Stimulated activated CD4-positive, alpha-beta T cell treated with anti-CD3 and anti-CD28 coated beads, Interleukin-12 subunit alpha, Interleukin-12 subunit beta, amount 100 ng/mL, for 4 hours (primary cell): Measurements from ENCODE around the gene KLHDC7B.
"Not testable (repeated sequence)": the region's sequence is repeated elsewhere in the genome, so short reads cannot be mapped to it uniquely, and the experiment has no call there.

Experiments used
- DNase-seq: peaks from one replicate; pipeline ENCODE4 v3.0.0-alpha.2; 2020

Gene KLHDC7B

DNA sequence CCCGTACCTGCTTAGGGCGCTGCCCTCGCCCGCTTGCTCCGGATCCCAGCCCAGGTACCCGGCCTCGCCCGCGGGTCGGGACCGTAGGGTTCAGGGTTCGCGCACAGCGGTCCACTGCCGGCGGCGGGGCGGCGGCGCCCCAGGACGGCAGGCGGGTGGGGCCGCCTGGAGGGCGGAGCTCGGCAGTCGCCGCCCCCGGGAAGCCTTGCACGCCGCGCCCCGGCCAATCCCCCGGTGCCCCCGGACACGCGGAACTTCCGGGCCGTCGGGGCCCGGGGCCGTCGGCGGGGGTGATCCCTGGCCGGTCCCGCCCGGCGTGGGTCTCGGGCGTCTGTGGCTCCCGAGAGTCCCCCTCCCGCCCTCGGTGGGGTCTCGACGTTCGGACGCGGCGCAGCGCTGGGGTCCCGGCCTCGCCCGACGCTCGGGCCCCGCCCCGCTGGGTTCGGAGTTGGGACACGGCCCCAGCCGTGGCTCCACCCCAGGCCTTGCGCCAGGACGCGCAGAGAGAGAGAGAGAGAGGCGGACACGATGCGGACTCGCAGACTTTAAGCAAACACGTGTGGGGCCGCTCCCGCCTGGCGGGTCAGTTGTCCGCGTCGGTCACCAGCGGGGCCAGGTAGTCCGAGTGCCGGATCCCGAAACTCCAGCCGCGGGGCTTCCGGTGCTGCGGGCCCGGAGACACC, 15.7 kb upstream of the KLHDC7B start, which contains the start of gene TYMP:
Gene TYMP (minus strand): TSS at position 116 of the 683 bp plus-strand sequence. CDS start 303 bp downstream, outside the sequence.
- peak; percentile 72 for DNase-seq

- DNase-seq = no peak
Observed at GRCh38 chr22:50530580-50530876, 15.2 kb upstream of the KLHDC7B start.

- peak; percentile 78 for DNase-seq
Observed at GRCh38 chr22:50530877-50531545, 14.7 kb upstream of the KLHDC7B start.

DNA sequence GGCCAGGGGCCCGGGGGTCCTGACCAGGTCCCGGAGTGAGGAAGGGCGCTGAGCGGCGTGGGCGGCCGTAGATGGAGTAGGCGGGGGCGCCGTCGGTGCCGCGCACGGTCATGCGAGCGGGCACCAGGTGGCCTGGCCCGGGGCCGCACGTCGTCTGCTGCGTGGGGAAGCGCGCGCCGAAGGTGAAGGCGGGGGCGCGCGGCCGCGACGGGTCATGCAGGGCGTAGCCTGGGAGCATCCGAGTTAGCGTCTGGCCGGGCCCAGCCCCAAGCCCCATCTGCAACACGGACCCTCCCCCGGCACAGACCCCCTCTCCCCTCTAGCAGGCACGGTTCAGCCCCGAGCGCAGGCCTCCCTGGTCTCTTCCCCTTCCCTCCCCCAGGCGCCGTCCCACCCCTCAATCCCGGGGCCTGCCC, 14.1 kb upstream of the KLHDC7B start:
- peak; percentile 68 for DNase-seq

DNA sequence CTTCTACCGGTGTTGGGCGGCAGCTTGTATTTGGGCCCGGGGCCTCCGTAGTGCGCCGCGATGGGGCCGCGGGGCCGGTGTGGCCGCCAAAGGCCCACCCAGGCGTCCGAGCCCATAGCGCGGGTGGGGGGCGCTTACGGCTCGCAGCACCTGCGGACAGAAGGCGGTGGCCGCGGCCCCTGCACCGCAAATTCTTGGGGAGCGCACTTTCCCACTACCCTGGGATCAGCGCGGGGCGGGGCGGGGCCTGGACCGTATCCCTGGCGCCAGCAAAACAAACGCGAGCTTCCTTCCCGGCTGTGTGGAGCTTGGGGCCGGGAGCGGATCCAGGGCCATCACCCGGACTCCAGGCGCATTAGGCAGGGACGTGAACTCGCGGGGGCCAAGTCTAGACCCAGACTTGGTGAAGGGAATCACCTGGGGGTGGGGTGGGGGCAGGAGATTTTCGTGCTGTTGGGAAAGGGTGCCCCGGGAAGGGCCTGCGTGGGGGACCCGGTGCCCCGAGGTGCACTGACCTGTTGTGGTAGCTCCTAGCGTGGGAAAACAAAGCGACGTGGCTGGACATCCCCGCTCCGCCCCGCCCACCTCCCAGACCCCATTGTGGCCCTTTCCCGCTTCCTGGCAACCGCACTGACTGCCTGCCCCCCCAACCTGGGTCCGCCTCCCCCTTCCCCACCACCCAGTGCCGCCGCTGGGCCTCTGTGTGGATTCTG, 13.6 kb upstream of the KLHDC7B start:
- DNase-seq = no peak

- no peak for DNase-seq
Observed at GRCh38 chr22:50532824-50533796, 12.6 kb upstream of the KLHDC7B start.

GRCh38 chr22:50533856-50534711, 11.6 kb upstream of the KLHDC7B start:
- DNase-seq = not testable (repeated sequence)

GRCh38 chr22:50535113-50535512, 10.6 kb upstream of the KLHDC7B start:
- no peak for DNase-seq

DNA sequence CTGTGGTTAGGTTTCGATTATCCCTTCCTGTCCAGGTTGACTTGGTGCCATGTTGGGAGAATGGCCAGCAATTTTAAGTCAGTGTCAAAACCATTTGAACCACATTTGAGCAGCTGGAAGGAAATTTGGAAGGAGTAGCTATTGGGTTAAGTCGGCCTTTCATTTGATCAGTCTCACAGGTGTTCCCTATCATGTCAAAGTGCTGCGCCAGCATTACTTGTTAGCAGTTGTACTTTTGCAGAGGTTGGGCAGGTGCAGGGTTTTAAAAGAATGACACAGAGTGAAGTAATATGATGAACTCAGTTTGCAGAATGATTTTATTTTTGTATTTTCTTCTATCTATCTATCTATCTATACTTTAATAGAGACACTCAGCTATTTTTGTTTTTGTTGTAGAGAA, 9.5 kb upstream of the KLHDC7B start:
- DNase-seq = no peak

GRCh38 chr22:50537765-50538164, 7.9 kb upstream of the KLHDC7B start:
- no peak for DNase-seq

DNA sequence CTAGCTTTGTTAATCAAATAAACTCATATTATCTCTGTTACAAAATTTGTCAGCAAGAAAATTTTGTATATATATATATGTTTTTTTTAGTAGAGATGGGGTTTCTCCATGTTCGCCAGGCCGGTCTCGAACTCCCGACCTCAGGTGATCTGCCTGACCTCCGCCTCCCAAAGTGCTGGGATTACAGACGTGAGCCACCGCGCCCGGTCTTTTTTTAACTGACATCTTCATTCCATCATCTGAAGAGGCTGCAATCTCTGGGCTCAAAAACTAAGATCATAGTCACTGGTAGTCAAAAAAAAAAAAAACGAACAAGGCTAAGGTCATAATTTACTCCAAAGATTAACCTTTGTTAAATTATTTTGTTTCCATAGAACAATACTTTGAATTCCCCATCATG, 5.3 kb upstream of the KLHDC7B start:
- no peak for DNase-seq

- DNase-seq = not testable (repeated sequence)
Observed at GRCh38 chr22:50541667-50542026, 4.1 kb upstream of the KLHDC7B start.

- no peak for DNase-seq
Observed at GRCh38 chr22:50542416-50542927, 3.2 kb upstream of the KLHDC7B start.

DNA sequence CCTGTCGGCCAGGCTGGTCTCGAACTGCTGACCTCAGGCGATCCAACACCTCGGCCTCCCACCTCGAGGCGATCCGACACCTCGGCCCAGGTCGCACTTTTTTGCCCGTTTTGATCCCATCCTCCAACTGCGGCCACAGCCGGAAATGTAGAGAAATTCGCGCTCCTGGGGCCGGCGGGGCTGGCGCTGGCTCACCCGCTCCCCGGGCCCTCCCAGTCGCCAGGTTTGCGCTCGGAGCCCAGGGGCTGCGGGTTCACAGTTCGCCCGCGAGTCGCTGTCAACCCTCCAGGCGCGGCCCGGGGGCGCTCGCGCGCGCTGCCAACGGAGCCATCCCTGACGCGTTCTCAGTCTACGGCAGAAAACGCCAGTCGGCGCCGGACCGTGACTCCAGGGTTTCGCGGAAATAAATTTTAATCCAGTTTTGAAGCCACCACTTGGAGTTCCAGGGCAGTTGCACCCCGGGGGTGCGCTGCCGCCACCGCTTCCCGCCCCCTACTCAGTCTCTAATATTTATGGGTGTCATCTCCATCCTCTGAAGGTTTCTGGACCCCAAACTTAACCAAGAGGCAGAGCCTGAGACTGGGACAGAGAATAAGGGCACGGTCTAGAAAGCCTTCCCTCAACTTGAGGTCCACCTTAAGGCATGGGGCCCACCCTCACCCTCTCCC, 1.5 kb upstream of the KLHDC7B start:
- peak; percentile 83 for DNase-seq

GRCh38 chr22:50544746-50545253, 899 bp upstream of the KLHDC7B start:
- no peak for DNase-seq

DNA sequence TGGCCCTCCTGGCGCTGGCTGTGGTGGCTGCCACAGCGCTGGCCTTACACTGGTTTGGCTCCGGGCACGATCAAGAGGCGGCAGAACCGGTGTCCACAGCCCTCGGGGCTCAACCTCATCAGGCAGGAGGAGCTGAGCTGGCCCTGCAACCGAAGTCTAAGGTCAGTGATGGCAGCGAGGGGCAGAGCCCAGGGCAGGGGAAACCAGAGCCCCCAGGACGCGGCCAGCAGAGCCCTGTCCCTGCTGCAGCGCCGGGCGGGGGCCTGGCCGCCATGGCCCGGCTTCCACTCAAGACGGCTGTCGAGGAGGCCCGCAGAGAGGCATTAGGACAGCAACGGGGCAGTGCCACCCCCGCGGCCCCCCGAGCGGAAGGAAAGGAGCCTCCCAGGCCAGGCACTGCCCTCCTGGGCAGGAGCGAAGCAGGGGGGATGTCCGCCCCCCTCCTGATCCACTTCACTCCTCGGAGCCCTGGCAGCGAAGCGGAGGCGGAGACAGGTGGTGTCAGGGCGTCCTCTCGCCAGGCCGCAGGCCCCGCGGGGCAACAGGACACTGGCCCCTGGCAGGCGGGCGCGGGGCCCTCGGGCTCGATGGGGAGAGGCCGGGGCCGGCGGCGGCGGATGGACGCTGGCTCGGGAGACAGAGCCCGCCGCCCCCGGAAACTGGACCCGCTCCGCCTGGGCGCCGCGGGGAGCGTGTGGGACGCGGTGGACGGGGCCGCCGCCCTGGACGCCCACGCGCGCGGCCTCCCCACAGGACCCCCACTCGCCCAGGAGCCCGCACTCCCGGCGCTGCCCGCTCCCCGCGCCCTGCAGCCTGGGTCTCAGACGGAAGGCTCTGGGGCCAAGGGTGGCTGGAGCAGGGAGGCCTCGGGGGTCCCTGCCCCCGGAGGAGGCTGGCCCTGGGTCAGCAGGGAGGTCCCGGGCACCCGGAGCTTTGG, 895 bp downstream of the KLHDC7B start:
- no peak for DNase-seq

DNA sequence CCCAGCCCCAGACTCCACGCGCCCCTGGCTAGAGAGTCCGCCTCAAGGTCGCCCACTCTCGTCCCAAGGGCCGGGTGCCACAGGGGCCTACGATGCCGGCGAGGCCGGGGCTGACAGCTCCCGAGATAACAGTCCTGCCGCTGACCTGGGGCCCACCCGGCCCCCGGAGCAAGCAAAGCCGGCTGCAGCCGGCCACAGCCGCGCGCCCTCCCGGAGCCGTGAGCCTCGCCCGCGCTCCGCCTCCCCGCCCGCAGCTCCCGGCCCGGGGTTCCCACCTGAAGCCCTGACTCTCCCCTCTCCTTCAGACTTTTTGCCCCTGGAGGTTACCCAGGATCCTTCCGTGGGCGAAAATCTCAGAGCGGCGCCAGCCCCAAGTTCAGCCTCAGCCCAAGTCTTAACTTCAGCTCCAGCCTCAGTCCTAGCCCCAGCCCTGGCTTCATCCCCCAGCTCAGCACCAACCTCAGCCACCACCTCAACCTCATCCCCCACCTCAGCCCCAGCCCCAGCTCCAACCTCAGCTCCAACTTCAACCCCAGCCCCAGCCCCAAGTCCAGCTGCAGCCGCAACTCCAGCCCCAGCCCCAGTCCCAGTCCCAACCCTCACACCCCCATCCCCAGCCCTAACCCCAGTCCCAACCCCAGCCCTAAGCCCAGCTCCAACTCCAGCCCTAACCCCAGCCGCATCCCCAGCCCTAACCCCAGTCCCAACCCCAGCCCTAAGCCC, 1.7 kb downstream of the KLHDC7B start:
- no peak for DNase-seq

- DNase-seq = peak; percentile 58
Observed at GRCh38 chr22:50548040-50548920, 2.6 kb downstream of the KLHDC7B start.
